ENCODE data around the gene RBBP8NL. TPM values are rescaled to one million over a fixed set of nuclear protein-coding genes. Genes with fewer than 3 reads are reported as not detected.

Gene RBBP8NL
- polyA plus RNA-seq, 1 donor (not counting 4 experiments of a cell fraction or from before 2014, with no cell fraction given), result 0.13 TPM

DNA sequence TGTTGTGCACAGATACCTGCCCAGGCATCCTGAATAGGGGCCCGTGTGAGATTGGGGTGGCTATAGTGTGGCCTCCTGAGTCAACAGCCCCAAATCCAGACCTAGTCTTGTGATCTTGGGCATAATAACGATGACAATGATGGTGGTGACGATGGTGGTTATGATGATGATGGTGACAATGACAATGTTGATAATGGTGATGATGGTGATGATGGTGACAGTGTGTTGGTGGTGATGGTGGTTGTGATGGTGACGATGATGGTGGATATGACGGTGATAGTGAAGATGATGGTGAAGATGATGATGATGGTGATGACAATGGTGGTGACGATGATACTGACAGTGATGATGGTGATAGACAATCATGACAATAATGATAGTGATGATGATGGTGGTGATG, 45.5 kb downstream of the RBBP8NL start:
- Histone ChIP-seq H3K79me2 (ENCODE audit: control insufficient read depth, insufficient read depth, low read length) (peaks cover 27% of the 10 kb centered on the region), H3K9me3 (ENCODE audit: control insufficient read depth, low read depth, low read length) (no peaks in the 10 kb centered on the region), H3K4me3 (ENCODE audit: control insufficient read depth in 2 of 3, extremely low read depth in 1 of 3, insufficient read depth in 2 of 3, low read depth in 1 of 3, low read length in 3 of 3) (no peak overlapping the region), H3K9ac (ENCODE audit: control insufficient read depth, extremely low read depth, insufficient read depth, low read length) (peak overlapping the region; percentile 62), H3K36me3 (ENCODE audit: control insufficient read depth in 2 of 2, extremely low read depth in 1 of 2, insufficient read depth in 2 of 2, low read length in 2 of 2) (peaks cover 8 to 11% of the 10 kb centered on the region in 2 experiments), H2AFZ (ENCODE audit: control insufficient read depth, low read length) (no peak overlapping the region), H3K9me1 (ENCODE audit: control insufficient read depth, extremely low read depth, insufficient read depth, low read length) (peaks cover 5% of the 10 kb centered on the region), H3K27me3 (ENCODE audit: control insufficient read depth, extremely low read depth, insufficient read depth, low read length) (no peaks in the 10 kb centered on the region), H3K4me1 (ENCODE audit: control insufficient read depth, extremely low read depth, insufficient read depth, low read length) (peaks cover 45% of the 10 kb centered on the region), H4K20me1 (ENCODE audit: control insufficient read depth, extremely low read depth, insufficient read depth, low read length) (no peaks in the 10 kb centered on the region), H3K4me2 (ENCODE audit: control insufficient read depth, extremely low read depth, insufficient read depth, low read depth, low read length) (peak overlapping the region; percentile 50), H3K27ac (ENCODE audit: control insufficient read depth, insufficient read depth, low read length) (peak overlapping the region; percentile 90)
- TF ChIP-seq CTCF (optimal IDR thresholded peaks at IDR 0.05 in 1 of 3, IDR thresholded peaks at IDR 0.05 in 1 of 3, conservative IDR thresholded peaks at IDR 0.05 in 1 of 3; ENCODE audit: extremely low read depth in 1 of 3, insufficient read depth in 2 of 3, low read length in 3 of 3) (no peak), EZH2 (IDR thresholded peaks at IDR 0.05; ENCODE audit: low read length) (no peak)
- dilution Hi-C loops (cut with MboI; ENCODE audit: extremely low pct_ligation_motif_present, low sequenced_read_pairs), result no loop called here
- DNase-seq (ENCODE audit: low read depth, low spot score) (no peak), FAIRE-seq (no peak)

DNA sequence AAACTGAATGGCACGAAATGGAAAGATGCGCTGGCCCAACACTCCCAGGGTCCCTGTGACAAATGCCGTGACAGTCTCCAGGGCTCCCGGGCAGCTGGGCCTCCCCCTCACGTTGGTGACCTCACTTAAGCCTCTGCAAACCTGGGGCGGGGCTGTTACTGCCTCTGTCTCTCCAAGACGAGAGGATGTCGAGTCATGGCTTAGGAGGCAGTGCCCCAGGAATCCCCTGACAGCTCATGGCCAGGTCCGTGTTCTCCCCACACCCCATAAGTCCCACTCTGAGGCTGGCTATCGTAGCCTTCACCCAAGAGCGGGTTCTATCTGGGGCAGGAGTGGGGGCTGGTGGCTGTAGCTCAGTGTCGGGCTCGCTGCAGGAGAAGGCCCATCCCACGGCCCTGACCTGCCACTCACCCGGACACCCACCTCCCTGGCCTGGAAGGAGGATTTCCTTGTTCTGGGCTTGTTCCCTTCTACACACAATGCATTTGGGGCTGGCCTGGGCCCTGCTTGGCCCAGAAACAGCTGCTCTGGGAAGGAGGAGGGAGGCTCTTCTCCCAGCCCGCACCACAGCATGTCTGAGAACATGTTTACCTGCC, 46.0 kb downstream of the RBBP8NL start:
- TF ChIP-seq CTCF (optimal IDR thresholded peaks at IDR 0.05 in 1 of 3, IDR thresholded peaks at IDR 0.05 in 1 of 3, conservative IDR thresholded peaks at IDR 0.05 in 1 of 3; ENCODE audit: extremely low read depth in 1 of 3, insufficient read depth in 2 of 3, low read length in 3 of 3) (peak in 1 of 3 experiments; percentile 17), EZH2 (IDR thresholded peaks at IDR 0.05; ENCODE audit: low read length) (no peak)
- no peak for DNase-seq (ENCODE audit: low read depth, low spot score)
- no peak for FAIRE-seq
- no peak overlapping the region for H3K4me3 ChIP-seq (ENCODE audit: control insufficient read depth in 2 of 3, extremely low read depth in 1 of 3, insufficient read depth in 2 of 3, low read depth in 1 of 3, low read length in 3 of 3)
- peak overlapping the region; percentile 62 for H3K9ac ChIP-seq (ENCODE audit: control insufficient read depth, extremely low read depth, insufficient read depth, low read length)
- peaks cover 50% of the 10 kb centered on the region for H3K4me1 ChIP-seq (ENCODE audit: control insufficient read depth, extremely low read depth, insufficient read depth, low read length)
- no peaks in the 10 kb centered on the region for H4K20me1 ChIP-seq (ENCODE audit: control insufficient read depth, extremely low read depth, insufficient read depth, low read length)
- no peaks in the 10 kb centered on the region for H3K27me3 ChIP-seq (ENCODE audit: control insufficient read depth, extremely low read depth, insufficient read depth, low read length)
- no peak overlapping the region for H2AFZ ChIP-seq (ENCODE audit: control insufficient read depth, low read length)
- peak overlapping the region; percentile 50 for H3K4me2 ChIP-seq (ENCODE audit: control insufficient read depth, extremely low read depth, insufficient read depth, low read depth, low read length)
- peak overlapping the region; percentile 90 for H3K27ac ChIP-seq (ENCODE audit: control insufficient read depth, insufficient read depth, low read length)
- no peaks in the 10 kb centered on the region for H3K9me3 ChIP-seq (ENCODE audit: control insufficient read depth, low read depth, low read length)
- H3K36me3 ChIP-seq (ENCODE audit: control insufficient read depth in 2 of 2, extremely low read depth in 1 of 2, insufficient read depth in 2 of 2, low read length in 2 of 2), result peaks cover 8 to 11% of the 10 kb centered on the region in 2 experiments
- dilution Hi-C loops (cut with MboI; ENCODE audit: extremely low pct_ligation_motif_present, low sequenced_read_pairs), result no loop called here
- H3K9me1 ChIP-seq (ENCODE audit: control insufficient read depth, extremely low read depth, insufficient read depth, low read length), result peaks cover 5% of the 10 kb centered on the region
- peaks cover 22% of the 10 kb centered on the region for H3K79me2 ChIP-seq (ENCODE audit: control insufficient read depth, insufficient read depth, low read length)
